Muscle layer of colon (tissue), 2 donors: Measurements from ENCODE around the gene RMRP.
"Not testable (repeated sequence)": the region's sequence is repeated elsewhere in the genome, so short reads cannot be mapped to it uniquely, and the experiment has no call there.

Experiments used
- H3K27ac ChIP-seq: one replicate; pipeline ENCODE4 v1.7.0; 2013; ENCODE audit warnings: low read depth, mild to moderate bottlenecking, low read length, moderate library complexity
- H3K27me3 ChIP-seq, 2 donors: one replicate each; pipeline ENCODE4 v1.7.0; 2013; ENCODE audit warnings: low read length in 2 of 2, mild to moderate bottlenecking in 2 of 2; ENCODE audit not compliant: insufficient read depth in 2 of 2, control insufficient read depth in 1 of 2
- H3K36me3 ChIP-seq: one replicate; pipeline ENCODE4 v1.7.0; 2013; ENCODE audit warnings: mild to moderate bottlenecking, low read length; ENCODE audit not compliant: insufficient read depth
- H3K4me1 ChIP-seq: one replicate; pipeline ENCODE4 v1.7.0; 2013; ENCODE audit warnings: mild to moderate bottlenecking, low read length; ENCODE audit not compliant: insufficient read depth
- H3K4me3 ChIP-seq, 2 donors: one replicate each; pipeline ENCODE4 v1.7.0; 2013; ENCODE audit warnings: low read length in 2 of 2, low read depth in 1 of 2, mild to moderate bottlenecking in 1 of 2, moderate library complexity in 1 of 2
- H3K9ac ChIP-seq: one replicate; pipeline ENCODE4 v1.7.0; 2013; ENCODE audit warnings: low read length
- H3K9me3 ChIP-seq: one replicate; pipeline ENCODE4 v1.7.0; 2013; ENCODE audit warnings: mild to moderate bottlenecking, low read length
- donor health status: abdominal sarcoma.
- donor health status: Adenocarcinoma of cecum.

Gene RMRP

DNA sequence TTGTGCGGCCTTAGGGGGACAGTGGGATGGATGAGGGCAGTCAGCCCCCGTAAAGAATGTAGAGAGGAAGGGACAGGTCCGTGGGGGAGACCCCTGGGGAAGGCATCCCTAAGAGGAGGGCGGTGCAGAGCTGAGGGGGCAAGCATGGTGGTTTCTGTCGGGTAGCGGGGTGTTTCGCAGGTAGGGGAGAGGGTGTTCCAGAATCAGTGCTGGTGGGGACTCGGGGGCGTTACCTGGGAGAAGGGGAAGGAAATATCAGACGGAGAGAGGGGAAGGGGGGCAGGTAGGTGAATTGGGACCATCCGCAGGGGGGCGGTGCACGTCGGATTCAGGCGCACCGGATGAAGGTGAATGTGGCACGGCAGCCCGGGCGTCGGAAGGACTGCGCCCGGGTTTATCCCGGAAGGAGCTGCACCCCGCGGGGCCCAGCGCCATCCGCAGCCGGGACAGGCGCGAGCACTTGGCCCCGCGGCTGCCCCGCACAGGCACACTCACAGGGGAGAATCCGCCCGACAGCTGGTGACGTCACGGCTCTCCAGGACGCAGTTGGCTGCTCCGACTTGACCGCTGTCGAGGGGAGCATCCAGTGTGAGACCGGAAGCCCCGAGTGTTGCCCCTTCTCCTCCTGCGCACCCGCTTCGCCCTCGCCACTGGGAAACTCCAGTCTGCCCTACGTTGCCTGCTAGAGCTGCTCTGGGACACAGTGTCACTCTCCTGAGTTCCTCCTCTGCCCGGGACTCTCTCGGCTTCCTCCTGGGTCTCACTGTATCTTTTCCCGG is 40.9 kb downstream of the RMRP start:
- Histone ChIP-seq H3K9ac (no peak overlapping the region), H3K9me3 (no peaks in the 10 kb centered on the region), H3K27ac (peak overlapping the region; percentile 45), H3K27me3 (peaks cover 0 to 4% of the 10 kb centered on the region in 2 donors), H3K4me3 (peak overlapping the region; percentile 42 to 52), H3K36me3 (no peaks in the 10 kb centered on the region), H3K4me1 (peaks cover 12% of the 10 kb centered on the region)

GRCh38 chr9:35615981-35616680 is 41.7 kb downstream of the RMRP start:
- H3K9ac ChIP-seq = no peak overlapping the region
- peaks cover 0 to 4% of the 10 kb centered on the region in 2 donors for H3K27me3 ChIP-seq
- peaks cover 12% of the 10 kb centered on the region for H3K4me1 ChIP-seq
- no peaks in the 10 kb centered on the region for H3K9me3 ChIP-seq
- peak overlapping the region in 1 of 2 donors; percentile 52 for H3K4me3 ChIP-seq
- H3K27ac ChIP-seq = no peak overlapping the region
- H3K36me3 ChIP-seq = no peaks in the 10 kb centered on the region

- no peak overlapping the region for H3K4me3 ChIP-seq
- H3K27ac ChIP-seq = no peak overlapping the region
- H3K9me3 ChIP-seq = no peaks in the 10 kb centered on the region
- H3K36me3 ChIP-seq = peaks cover 26% of the 10 kb centered on the region
- H3K9ac ChIP-seq = no peak overlapping the region
- H3K27me3 ChIP-seq = no peaks in the 10 kb centered on the region
- peaks cover 10% of the 10 kb centered on the region for H3K4me1 ChIP-seq
These were observed 45.0 kb downstream of the RMRP start for GRCh38 chr9:35612843-35613242.

DNA sequence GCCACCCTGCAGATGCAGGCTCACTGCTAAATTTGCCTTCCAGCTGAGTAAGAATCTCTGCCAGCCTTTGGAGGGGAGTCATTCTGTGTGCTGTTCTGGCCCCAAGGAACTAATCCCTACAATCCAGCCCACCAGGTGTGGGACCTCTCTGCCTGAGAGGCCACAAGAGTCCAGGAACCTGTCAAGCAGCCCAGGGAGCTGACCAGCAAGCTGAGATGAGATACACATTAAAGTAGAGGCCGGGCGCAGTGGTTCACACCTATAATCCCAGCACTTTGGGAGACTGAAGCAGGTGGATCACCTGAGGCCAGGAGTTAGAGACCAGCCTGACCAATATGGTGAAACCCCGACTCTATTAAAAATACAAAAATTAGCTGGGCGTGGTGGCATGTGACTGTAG is 45.8 kb downstream of the RMRP start:
- not testable (repeated sequence) for H3K27me3 ChIP-seq, H3K9me3 ChIP-seq, H3K9ac ChIP-seq, H3K4me3 ChIP-seq, H3K4me1 ChIP-seq, H3K27ac ChIP-seq
- H3K36me3 ChIP-seq = peaks cover 34% of the 10 kb centered on the region

DNA sequence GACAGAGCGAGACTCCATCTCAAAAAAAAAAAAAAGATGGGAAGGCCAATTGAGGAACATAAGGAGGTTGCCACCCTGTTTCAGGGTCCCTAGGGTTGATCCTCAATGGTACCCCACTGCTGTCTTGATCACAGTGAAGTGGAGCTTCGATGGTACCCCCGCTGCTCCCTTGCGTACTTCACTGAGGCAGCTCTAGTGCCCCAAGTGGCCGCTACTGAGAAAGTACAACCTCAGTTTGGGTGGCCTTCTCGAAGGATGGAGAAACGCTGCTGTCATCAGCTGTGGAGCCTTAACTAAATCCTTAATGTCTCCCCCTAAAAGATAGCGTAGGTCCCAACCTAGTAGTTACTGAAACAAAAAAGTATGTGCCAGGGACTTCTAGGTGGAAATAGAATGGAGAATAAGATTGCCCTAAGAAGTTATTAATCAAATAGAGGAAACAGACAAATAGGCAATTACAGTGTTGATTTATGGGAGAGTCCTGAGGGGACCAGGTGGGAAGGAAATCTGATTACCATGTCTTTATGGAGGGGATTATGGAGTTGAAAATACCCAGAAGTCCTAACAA is 46.5 kb downstream of the RMRP start:
- Histone ChIP-seq H3K4me3 (no peak overlapping the region), H3K27me3 (no peaks in the 10 kb centered on the region), H3K4me1 (peaks cover 9% of the 10 kb centered on the region), H3K9me3 (no peaks in the 10 kb centered on the region), H3K9ac (no peak overlapping the region), H3K36me3 (peaks cover 38% of the 10 kb centered on the region), H3K27ac (no peak overlapping the region)

GRCh38 chr9:35609820-35610163 is 48.0 kb downstream of the RMRP start:
- Histone ChIP-seq H3K9me3 (no peaks in the 10 kb centered on the region), H3K27me3 (no peaks in the 10 kb centered on the region), H3K4me1 (peaks cover 15% of the 10 kb centered on the region), H3K27ac (no peak overlapping the region), H3K9ac (no peak overlapping the region), H3K4me3 (no peak overlapping the region), H3K36me3 (peaks cover 38% of the 10 kb centered on the region)

DNA sequence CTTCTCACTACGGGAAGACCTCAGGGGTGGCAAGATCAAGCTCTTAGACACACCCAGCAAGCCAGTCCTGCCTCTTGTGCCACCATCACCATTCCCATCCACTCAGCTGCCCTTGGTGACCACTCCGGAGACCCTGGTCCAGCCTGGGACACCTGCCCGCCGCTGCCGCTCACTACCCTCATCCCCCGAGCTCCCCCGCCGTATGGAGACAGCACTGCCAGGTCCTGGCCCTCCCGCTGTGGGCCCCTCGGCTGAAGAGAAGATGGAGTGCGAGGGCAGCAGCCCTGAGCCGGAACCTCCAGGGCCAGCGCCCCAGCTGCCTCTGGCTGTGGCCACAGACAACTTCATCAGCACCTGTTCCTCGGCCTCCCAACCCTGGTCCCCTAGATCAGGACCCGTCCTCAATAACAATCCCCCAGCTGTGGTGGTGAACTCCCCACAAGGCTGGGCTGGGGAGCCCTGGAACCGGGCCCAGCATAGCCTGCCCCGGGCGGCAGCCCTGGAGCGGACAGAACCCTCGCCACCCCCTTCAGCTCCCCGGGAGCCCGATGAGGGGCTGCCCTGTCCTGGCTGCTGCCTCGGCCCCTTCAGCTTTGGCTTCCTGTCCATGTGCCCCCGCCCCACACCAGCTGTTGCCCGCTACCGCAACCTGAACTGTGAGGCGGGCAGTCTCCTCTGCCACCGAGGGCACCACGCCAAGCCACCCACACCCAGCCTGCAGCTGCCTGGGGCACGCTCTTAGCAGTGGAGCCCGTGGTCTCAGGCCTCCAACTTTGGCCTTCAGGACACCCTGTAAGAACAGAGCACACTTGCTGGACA is 48.6 kb downstream of the RMRP start:
- Histone ChIP-seq H3K27me3 (no peaks in the 10 kb centered on the region), H3K4me3 (no peak overlapping the region), H3K9me3 (no peaks in the 10 kb centered on the region), H3K36me3 (peaks cover 38% of the 10 kb centered on the region), H3K9ac (no peak overlapping the region), H3K27ac (no peak overlapping the region), H3K4me1 (peaks cover 18% of the 10 kb centered on the region)

DNA sequence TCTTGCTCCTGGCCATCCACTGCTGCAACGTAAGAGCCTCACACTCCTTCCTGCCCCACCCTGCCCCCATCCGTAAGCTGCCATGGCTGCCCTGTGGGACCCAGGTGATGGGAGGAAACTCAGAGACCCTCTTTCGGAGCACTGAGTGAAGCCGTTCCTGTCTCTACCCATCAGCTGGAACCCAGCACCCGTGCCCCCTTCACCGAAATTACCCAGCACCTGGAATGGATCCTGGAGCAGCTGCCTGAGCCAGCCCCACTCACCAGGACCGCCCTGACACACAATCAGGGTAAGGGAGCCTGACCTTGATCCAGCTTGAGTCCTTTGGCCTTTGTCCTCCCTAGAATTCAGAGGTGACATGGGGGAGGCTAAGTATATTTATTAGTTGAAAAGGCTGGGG is 49.6 kb downstream of the RMRP start:
- Histone ChIP-seq H3K36me3 (peaks cover 38% of the 10 kb centered on the region), H3K27me3 (no peaks in the 10 kb centered on the region), H3K4me1 (peaks cover 23% of the 10 kb centered on the region), H3K9ac (no peak overlapping the region), H3K27ac (no peak overlapping the region), H3K4me3 (no peak overlapping the region), H3K9me3 (no peaks in the 10 kb centered on the region)
